A673 (cell line): Measurements from ENCODE around the gene SUN1. TPM values are rescaled to one million over a fixed set of nuclear protein-coding genes. Genes with fewer than 3 reads are reported as not detected.

Experiments used
- BruUV-seq: library from RNA; stranded (reverse); fragments of 400-500 nt; replicated peaks from 2 replicates; lab custom pipeline; 2021; lab: Mats Ljungman, UMichigan
- CTCF ChIA-PET: fragments of 300-600 bp; sonication (Branson Sonifier 250); formaldehyde crosslinking; loops from one replicate; lab custom pipeline; 2022; ENCODE audit warnings: antibody characterized with exemption; lab: Charles Lee
- POLR2A ChIA-PET: fragments of 300-600 bp; sonication (Branson Sonifier 250); formaldehyde crosslinking; loops from one replicate; lab custom pipeline; 2022; ENCODE audit warnings: antibody characterized with exemption; ENCODE audit not compliant: low non-redundant PET; lab: Charles Lee
- DNase-seq: peaks from one replicate; pipeline ENCODE4 v3.0.0-alpha.2; 2015; ENCODE audit warnings: low spot score
- H3K27ac ChIP-seq: fragments of 200-600 bp; sonication (generic); 2 replicates; pipeline ENCODE4 v1.5.1; 2016; ENCODE audit warnings: mixed run types, low read depth, mild to moderate bottlenecking, mixed read lengths, antibody characterized with exemption, low read length; ENCODE audit not compliant: poor library complexity, severe bottlenecking
- H3K27me3 ChIP-seq: fragments of 200-600 bp; sonication (generic); replicated peaks from 2 replicates; pipeline ENCODE4 v1.6.1; 2017; ENCODE audit warnings: mixed run types, low read depth, mild to moderate bottlenecking, mixed read lengths, antibody characterized with exemption, low read length; ENCODE audit not compliant: insufficient read depth, poor library complexity
- H3K36me3 ChIP-seq: fragments of 200-600 bp; sonication (generic); 2 replicates; pipeline ENCODE4 v1.6.1; 2016; ENCODE audit warnings: mixed run types, mild to moderate bottlenecking, mixed read lengths, antibody characterized with exemption, low read length; ENCODE audit not compliant: insufficient read depth, poor library complexity, severe bottlenecking
- H3K4me1 ChIP-seq: fragments of 200-600 bp; sonication (generic); 2 replicates; pipeline ENCODE4 v1.6.1; 2017; ENCODE audit warnings: mixed run types, mild to moderate bottlenecking, mixed read lengths, antibody characterized with exemption, low read length; ENCODE audit not compliant: insufficient read depth, poor library complexity, severe bottlenecking
- H3K4me3 ChIP-seq: fragments of 200-600 bp; sonication (generic); 2 replicates; pipeline ENCODE4 v1.5.1; 2016; ENCODE audit warnings: low read depth, mixed run types, mild to moderate bottlenecking, mixed read lengths, low read length; ENCODE audit not compliant: poor library complexity, severe bottlenecking
- H3K9me3 ChIP-seq: fragments of 200-600 bp; sonication (generic); 2 replicates; pipeline ENCODE4 v1.6.1; 2016; ENCODE audit warnings: mixed run types, low read depth, mild to moderate bottlenecking, mixed read lengths, antibody characterized with exemption, low read length; ENCODE audit not compliant: poor library complexity, severe bottlenecking
- EZH2 ChIP-seq: fragments of 200-600 bp; sonication (generic); IDR thresholded peaks from 2 replicates; pipeline ENCODE4 v1.6.1; 2017; ENCODE audit warnings: borderline replicate concordance, low read depth, mild to moderate bottlenecking, mixed read lengths, antibody characterized with exemption, low read length; ENCODE audit not compliant: poor library complexity, severe bottlenecking
- intact Hi-C: fragments of 100-400 bp; cut with micrococcal nuclease; formaldehyde crosslinking; loops from one replicate; pipeline ENCODE4 v1.10.0; 2022; ENCODE audit not compliant: unreplicated experiment
- total RNA-seq: library from RNA; stranded (reverse); gene quantifications from 2 replicates; pipeline ENCODE4 v1.2.3, GENCODE V29; 2021
- TF ChIP-seq, protein P1 (sequence below): fragments of 300-800, 200-600 bp; sonication (generic); conservative IDR thresholded peaks from 2 replicates; pipeline ENCODE4 v1.5.1; 2017; ENCODE audit warnings: low read depth, mild to moderate bottlenecking, antibody characterized with exemption, low read length, moderate library complexity, mixed read lengths

The SUN1 gene
- total RNA-seq, 1 experiment from 2014 or later: 189 TPM

DNA sequence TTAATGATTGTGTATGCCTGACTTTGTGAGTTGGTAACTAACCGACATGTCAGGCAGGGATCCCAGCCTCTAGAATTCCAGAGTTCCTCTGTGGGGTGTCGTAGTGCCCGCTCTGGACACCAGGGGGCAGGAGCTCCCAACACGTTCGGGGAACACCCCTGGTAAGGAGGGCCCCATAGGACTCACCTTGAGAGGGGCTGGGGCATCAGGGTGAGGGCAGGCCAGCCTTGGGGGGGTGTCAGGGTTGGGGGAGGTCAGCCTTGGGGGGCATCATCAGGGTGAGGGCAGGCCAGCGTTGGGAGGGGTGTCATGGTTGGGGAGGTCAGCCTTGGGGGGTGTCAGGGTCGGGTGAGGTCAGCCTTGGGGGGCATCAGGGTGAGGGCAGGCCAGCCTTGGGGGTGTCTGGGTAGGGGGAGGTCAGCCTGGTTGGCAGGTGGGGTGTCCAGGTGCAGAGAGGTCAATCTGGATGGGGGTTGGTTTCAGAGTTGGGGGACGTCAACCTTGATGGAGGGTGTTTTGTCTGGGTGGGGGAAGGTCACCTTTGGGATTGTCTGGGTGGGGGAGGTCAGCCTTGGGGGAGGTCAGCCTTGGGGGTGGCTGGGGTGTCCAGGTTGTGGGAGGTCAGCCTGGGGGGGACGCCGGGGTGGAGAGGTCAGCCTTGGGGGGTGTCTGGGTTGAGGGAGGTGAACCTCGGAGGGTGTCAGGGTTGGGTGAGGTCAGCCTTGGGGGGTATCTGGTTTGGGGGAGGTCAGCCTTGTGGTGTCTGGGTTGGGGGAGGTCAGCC is 45.6 kb upstream of the SUN1 start:
- TF ChIP-seq, protein P1, sequence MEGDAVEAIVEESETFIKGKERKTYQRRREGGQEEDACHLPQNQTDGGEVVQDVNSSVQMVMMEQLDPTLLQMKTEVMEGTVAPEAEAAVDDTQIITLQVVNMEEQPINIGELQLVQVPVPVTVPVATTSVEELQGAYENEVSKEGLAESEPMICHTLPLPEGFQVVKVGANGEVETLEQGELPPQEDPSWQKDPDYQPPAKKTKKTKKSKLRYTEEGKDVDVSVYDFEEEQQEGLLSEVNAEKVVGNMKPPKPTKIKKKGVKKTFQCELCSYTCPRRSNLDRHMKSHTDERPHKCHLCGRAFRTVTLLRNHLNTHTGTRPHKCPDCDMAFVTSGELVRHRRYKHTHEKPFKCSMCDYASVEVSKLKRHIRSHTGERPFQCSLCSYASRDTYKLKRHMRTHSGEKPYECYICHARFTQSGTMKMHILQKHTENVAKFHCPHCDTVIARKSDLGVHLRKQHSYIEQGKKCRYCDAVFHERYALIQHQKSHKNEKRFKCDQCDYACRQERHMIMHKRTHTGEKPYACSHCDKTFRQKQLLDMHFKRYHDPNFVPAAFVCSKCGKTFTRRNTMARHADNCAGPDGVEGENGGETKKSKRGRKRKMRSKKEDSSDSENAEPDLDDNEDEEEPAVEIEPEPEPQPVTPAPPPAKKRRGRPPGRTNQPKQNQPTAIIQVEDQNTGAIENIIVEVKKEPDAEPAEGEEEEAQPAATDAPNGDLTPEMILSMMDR: peak; percentile 94
- no peak for TF ChIP-seq EZH2
- intact Hi-C loops: loop anchor here (1.0 to 10.0 kb wide), 2 partner anchors 87 to 168 kb away; partner anchors contain the start of gene ADAP1
- peak; percentile 83 for DNase-seq
- no peak overlapping the region for H3K27ac ChIP-seq
- CTCF ChIA-PET: interaction anchor here (0.5 to 2.2 kb wide), 6 partner anchors 9 to 169 kb away, joined by 3 to 10 read pairs (median 4); no protein-coding TSS in a partner anchor
- H3K9me3 ChIP-seq: no peaks in the 10 kb centered on the region
- H3K36me3 ChIP-seq: peaks cover 43% of the 10 kb centered on the region
- H3K4me1 ChIP-seq: peaks cover 8% of the 10 kb centered on the region
- no peak overlapping the region for H3K4me3 ChIP-seq
- POLR2A ChIA-PET: no interaction called here
- BruUV-seq: no TSS peak
- H3K27me3 ChIP-seq: no peaks in the 10 kb centered on the region

DNA sequence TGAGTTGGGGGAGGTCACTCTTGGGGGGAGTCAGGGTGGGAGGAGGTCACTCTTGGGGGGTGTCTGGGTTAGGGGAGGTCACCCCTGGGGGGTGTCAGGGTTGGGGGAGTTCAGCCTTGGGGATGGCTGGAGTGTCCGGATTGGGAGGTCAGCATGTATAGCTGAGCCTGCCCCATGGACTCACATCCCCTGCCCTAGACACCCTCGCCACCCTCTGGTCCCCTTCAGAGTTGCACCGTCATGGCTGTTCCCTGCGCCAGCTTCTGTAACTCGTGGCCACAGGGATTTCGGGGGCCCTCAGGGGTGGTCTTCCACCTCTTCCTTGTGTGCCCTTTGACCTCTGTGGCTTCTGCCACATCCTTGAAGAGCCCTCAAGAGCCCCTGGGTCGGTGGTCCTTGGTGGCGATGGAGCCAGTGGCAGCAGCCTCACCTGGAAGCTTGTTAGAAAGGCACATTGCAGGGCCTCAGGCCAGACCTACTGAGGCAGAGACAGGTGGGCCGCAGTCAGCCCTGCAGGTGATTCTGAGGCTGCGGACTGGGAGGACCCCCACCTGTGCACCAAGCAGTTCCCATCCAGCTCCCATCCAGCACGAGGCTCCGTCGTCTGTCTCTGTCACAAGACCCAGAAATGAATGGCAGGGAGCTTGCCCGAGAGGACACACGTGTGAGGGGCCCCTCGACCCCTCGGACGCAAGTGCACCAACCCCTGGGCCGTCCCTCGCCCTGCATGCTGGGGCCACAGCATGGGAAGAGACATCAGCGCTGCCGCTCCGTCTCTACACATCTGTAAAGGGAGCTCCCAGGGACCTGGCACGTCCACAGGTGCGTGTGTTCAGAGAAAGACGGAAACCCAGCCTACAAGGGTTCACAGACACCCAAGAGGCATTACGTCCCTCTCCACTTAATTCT is 44.7 kb upstream of the SUN1 start:
- H3K36me3 ChIP-seq: peaks cover 37% of the 10 kb centered on the region
- H3K4me3 ChIP-seq: no peak overlapping the region
- no peaks in the 10 kb centered on the region for H3K9me3 ChIP-seq
- DNase-seq: no peak
- H3K4me1 ChIP-seq: no peaks in the 10 kb centered on the region
- ChIA-PET POLR2A (no interaction called here), CTCF (interaction anchor here (2.2 kb wide), 1 partner anchor 86 kb away, joined by 10 read pairs; no protein-coding TSS in a partner anchor)
- H3K27ac ChIP-seq: no peak overlapping the region
- TF ChIP-seq, protein P1: 0 out of 2 replicates have a peak, but pooled peaks have one; percentile 10
- no peak for TF ChIP-seq EZH2
- H3K27me3 ChIP-seq: no peaks in the 10 kb centered on the region
- BruUV-seq: no TSS peak
- intact Hi-C loops: loop anchor here (10.0 kb wide), 1 partner anchor 167 kb away; the partner anchor contains the start of gene ADAP1

DNA sequence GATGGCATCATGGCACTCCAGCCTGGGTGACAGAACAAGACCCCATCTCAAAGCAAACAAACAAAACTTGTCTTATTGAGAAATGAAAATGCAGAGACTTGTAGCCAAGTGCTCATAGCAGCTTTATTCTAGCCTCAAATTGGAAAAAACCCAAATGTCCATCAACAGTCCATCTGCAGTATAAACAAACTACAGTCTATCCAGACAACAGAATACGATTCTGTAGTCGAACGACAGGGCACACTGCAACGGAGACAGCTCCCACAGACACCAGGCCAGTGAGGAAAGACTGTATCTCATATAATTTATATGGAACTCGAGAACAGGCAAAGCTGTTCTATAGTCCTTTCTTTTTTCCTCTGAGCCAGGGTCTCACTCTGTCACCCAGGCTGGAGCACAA is 40.8 kb upstream of the SUN1 start:
- TF ChIP-seq EZH2: no peak
- TF ChIP-seq, protein P1: no peak
- Histone ChIP-seq H3K27me3 (no peaks in the 10 kb centered on the region), H3K27ac (no peak overlapping the region), H3K4me1 (no peaks in the 10 kb centered on the region), H3K4me3 (no peak overlapping the region), H3K36me3 (peaks cover 10% of the 10 kb centered on the region), H3K9me3 (no peaks in the 10 kb centered on the region)
- DNase-seq: no peak
- intact Hi-C loops: no loop called here
- no TSS peak for BruUV-seq
- ChIA-PET POLR2A (no interaction called here), CTCF (no interaction called here)
